ENCODE results near the gene CD82. TPM values are rescaled to one million over a fixed set of nuclear protein-coding genes. Genes with fewer than 3 reads are reported as not detected.

The CD82 gene
- total RNA-seq, 1 experiment from 2014 or later, result 26.1 TPM

DNA sequence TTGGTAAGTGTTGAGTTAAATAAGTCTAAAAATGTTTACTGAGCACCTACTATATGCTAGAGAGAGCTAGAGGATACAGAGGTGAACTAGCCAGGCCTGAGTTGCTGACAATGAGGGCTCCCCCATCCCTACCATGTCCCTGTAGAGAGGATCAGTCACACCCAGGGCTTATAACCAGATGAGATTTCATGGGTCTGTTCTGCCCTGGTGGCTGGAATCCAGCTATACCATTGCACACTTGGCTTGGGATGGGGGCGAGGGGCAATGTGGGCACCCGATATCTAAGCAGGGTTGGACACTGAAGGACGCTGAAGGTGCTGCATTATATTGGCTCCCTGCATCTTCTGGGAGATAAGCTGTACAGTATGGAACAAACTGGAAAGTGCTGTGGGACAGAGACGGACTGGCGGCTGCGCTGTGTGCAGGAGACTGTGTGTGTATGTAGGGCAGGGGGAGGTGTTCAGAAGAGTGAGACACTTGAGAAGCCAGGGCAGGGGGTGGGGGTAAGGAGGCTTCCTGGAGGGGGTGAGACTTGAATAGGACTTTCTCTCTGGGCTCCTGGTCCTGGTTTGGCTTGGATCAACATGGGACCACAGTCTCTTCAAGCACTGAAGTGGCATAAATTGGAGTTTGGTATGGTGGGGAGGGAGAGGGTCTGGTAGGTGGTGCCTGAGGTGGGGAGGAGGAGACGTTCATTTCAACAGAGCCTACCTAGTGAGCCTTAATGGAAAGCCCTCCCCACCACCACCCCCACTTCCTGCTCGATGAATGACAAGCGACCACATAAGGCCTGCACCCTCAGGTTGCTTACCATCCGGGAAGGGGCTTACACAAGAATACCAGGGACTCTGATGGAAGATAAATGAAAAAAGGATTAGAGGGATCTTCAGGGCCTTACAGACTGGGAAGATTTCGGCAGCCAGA is 1.8 kb downstream of the CD82 start:
- DNase-seq (ENCODE audit: low read depth, low spot score) (no peak), ATAC-seq (no peak)
- CTCF ChIA-PET, result no interaction called here
- no peak overlapping the region for H3K27ac ChIP-seq (ENCODE audit: low read length)
- peaks cover 19% of the 10 kb centered on the region for H3K4me1 ChIP-seq (ENCODE audit: control insufficient read depth, insufficient read depth, low read length)
- TF ChIP-seq POLR2AphosphoS5 (IDR thresholded peaks at IDR 0.05; ENCODE audit: low read depth, low read length), result no peak
- H3K4me3 ChIP-seq (ENCODE audit: low read depth in 2 of 2, low read length in 2 of 2), result no peak overlapping the region
- no peaks in the 10 kb centered on the region for H3K9me3 ChIP-seq (ENCODE audit: control insufficient read depth, insufficient read depth, low read depth, low read length)
- in situ Hi-C loops (cut with HindIII; ENCODE audit: low pct_unique_long_range_greater_than_20kb, low sequenced_read_pairs) (no loop called here), intact Hi-C loops (cut with micrococcal nuclease; ENCODE audit: unreplicated experiment) (loop anchor here (10.0 kb wide), 2 partner anchors 148 to 338 kb away; no protein-coding TSS in a partner anchor)
- POLR2A ChIA-PET, result no interaction called here
- no TSS peak for BruUV-seq (replicated peaks)
- no peaks in the 10 kb centered on the region for H3K27me3 ChIP-seq (ENCODE audit: control insufficient read depth, insufficient read depth, low read length)
- no peaks in the 10 kb centered on the region for H3K36me3 ChIP-seq (ENCODE audit: control insufficient read depth, insufficient read depth, low read length)

DNA sequence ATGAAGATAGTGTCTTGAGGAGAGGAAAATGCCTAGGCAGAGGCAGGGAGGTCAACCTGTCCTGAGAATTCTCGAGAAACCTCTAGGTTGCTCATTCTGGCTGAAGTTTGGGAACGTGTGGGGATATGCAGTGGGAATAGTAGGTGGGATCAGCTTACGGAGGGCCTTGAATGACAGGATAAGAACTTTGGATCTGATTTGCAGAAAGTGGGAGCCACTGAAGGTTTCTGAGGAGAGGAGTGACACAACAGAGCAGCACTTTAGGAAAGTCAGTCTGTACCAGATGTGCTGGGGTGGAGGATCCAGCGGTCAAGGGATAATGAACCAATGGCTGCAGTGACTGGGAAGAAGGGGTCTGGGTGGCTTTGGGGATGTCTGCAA is 2.4 kb downstream of the CD82 start:
- in situ Hi-C loops (cut with HindIII; ENCODE audit: low pct_unique_long_range_greater_than_20kb, low sequenced_read_pairs), result no loop called here
- Histone ChIP-seq H3K27ac (ENCODE audit: low read length) (no peak overlapping the region), H3K9me3 (ENCODE audit: control insufficient read depth, insufficient read depth, low read depth, low read length) (no peaks in the 10 kb centered on the region), H3K27me3 (ENCODE audit: control insufficient read depth, insufficient read depth, low read length) (no peaks in the 10 kb centered on the region), H3K4me3 (ENCODE audit: low read depth in 2 of 2, low read length in 2 of 2) (no peak overlapping the region), H3K4me1 (ENCODE audit: control insufficient read depth, insufficient read depth, low read length) (peaks cover 19% of the 10 kb centered on the region), H3K36me3 (ENCODE audit: control insufficient read depth, insufficient read depth, low read length) (no peaks in the 10 kb centered on the region)
- DNase-seq (ENCODE audit: low read depth, low spot score) (no peak), ATAC-seq (no peak)
- ChIA-PET CTCF (no interaction called here), POLR2A (no interaction called here)
- intact Hi-C loops (cut with micrococcal nuclease; ENCODE audit: unreplicated experiment), result loop anchor here (10.0 kb wide), 2 partner anchors 147 to 337 kb away; no protein-coding TSS in a partner anchor
- BruUV-seq (replicated peaks), result no TSS peak
- TF ChIP-seq, protein P1, sequence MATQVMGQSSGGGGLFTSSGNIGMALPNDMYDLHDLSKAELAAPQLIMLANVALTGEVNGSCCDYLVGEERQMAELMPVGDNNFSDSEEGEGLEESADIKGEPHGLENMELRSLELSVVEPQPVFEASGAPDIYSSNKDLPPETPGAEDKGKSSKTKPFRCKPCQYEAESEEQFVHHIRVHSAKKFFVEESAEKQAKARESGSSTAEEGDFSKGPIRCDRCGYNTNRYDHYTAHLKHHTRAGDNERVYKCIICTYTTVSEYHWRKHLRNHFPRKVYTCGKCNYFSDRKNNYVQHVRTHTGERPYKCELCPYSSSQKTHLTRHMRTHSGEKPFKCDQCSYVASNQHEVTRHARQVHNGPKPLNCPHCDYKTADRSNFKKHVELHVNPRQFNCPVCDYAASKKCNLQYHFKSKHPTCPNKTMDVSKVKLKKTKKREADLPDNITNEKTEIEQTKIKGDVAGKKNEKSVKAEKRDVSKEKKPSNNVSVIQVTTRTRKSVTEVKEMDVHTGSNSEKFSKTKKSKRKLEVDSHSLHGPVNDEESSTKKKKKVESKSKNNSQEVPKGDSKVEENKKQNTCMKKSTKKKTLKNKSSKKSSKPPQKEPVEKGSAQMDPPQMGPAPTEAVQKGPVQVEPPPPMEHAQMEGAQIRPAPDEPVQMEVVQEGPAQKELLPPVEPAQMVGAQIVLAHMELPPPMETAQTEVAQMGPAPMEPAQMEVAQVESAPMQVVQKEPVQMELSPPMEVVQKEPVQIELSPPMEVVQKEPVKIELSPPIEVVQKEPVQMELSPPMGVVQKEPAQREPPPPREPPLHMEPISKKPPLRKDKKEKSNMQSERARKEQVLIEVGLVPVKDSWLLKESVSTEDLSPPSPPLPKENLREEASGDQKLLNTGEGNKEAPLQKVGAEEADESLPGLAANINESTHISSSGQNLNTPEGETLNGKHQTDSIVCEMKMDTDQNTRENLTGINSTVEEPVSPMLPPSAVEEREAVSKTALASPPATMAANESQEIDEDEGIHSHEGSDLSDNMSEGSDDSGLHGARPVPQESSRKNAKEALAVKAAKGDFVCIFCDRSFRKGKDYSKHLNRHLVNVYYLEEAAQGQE (IDR thresholded peaks at IDR 0.05; ENCODE audit: insufficient read depth in 1 of 2, low read depth in 2 of 2, low read length in 1 of 2), result no peak
- no peak for TF ChIP-seq SIN3A (IDR thresholded peaks at IDR 0.05; ENCODE audit: borderline replicate concordance, insufficient read depth, low read depth, low read length)
- TF ChIP-seq TCF7L2 (IDR thresholded peaks at IDR 0.05; ENCODE audit: low read depth, low read length), result no peak
- TF ChIP-seq, protein P2, sequence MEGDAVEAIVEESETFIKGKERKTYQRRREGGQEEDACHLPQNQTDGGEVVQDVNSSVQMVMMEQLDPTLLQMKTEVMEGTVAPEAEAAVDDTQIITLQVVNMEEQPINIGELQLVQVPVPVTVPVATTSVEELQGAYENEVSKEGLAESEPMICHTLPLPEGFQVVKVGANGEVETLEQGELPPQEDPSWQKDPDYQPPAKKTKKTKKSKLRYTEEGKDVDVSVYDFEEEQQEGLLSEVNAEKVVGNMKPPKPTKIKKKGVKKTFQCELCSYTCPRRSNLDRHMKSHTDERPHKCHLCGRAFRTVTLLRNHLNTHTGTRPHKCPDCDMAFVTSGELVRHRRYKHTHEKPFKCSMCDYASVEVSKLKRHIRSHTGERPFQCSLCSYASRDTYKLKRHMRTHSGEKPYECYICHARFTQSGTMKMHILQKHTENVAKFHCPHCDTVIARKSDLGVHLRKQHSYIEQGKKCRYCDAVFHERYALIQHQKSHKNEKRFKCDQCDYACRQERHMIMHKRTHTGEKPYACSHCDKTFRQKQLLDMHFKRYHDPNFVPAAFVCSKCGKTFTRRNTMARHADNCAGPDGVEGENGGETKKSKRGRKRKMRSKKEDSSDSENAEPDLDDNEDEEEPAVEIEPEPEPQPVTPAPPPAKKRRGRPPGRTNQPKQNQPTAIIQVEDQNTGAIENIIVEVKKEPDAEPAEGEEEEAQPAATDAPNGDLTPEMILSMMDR (IDR thresholded peaks at IDR 0.05), result no peak
- TF ChIP-seq POLR2AphosphoS5 (IDR thresholded peaks at IDR 0.05; ENCODE audit: low read depth, low read length), result no peak

DNA sequence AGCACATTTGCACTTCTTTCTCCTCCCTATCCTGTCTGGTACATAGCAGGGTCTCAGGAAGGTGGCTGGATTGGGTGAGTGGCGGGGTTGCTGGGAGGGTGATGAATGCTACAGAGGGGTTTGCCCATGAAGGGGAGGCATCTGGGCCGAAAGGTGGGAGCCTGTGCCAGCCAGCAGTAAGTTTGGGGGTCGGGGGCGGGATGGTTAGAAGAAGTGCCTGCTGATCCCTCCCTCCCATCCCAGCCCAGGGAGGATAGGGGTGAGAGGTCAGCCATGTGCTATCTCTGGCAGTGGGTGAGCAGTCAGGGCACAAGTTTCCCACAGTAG is 2.8 kb downstream of the CD82 start:
- DNase-seq (ENCODE audit: low read depth, low spot score) (no peak), ATAC-seq (no peak)
- Histone ChIP-seq H3K4me1 (ENCODE audit: control insufficient read depth, insufficient read depth, low read length) (peaks cover 19% of the 10 kb centered on the region), H3K4me3 (ENCODE audit: low read depth in 2 of 2, low read length in 2 of 2) (no peak overlapping the region), H3K9me3 (ENCODE audit: control insufficient read depth, insufficient read depth, low read depth, low read length) (no peaks in the 10 kb centered on the region), H3K36me3 (ENCODE audit: control insufficient read depth, insufficient read depth, low read length) (no peaks in the 10 kb centered on the region), H3K27me3 (ENCODE audit: control insufficient read depth, insufficient read depth, low read length) (no peaks in the 10 kb centered on the region), H3K27ac (ENCODE audit: low read length) (no peak overlapping the region; the same call in 1 of the 2 replicates)
- in situ Hi-C loops (cut with HindIII; ENCODE audit: low pct_unique_long_range_greater_than_20kb, low sequenced_read_pairs) (no loop called here), intact Hi-C loops (cut with micrococcal nuclease; ENCODE audit: unreplicated experiment) (loop anchor here (10.0 kb wide), 2 partner anchors 147 to 337 kb away; no protein-coding TSS in a partner anchor)
- ChIA-PET POLR2A (no interaction called here), CTCF (no interaction called here)
- TF ChIP-seq, protein P2 (IDR thresholded peaks at IDR 0.05), result no peak
- TF ChIP-seq SIN3A (IDR thresholded peaks at IDR 0.05; ENCODE audit: borderline replicate concordance, insufficient read depth, low read depth, low read length), result no peak
- TF ChIP-seq, protein P1 (IDR thresholded peaks at IDR 0.05; ENCODE audit: insufficient read depth in 1 of 2, low read depth in 2 of 2, low read length in 1 of 2), result no peak
- no peak for TF ChIP-seq TCF7L2 (IDR thresholded peaks at IDR 0.05; ENCODE audit: low read depth, low read length)
- no peak for TF ChIP-seq POLR2AphosphoS5 (IDR thresholded peaks at IDR 0.05; ENCODE audit: low read depth, low read length)
- no TSS peak for BruUV-seq (replicated peaks)
